GM21360 (cell line): ENCODE results near the gene KMT5B.

Experiments
- ATAC-seq: cut with Tn5 transposase; IDR thresholded peaks from one replicate; pipeline ENCODE4 v1.9.1; 2021; ENCODE audit warnings: mild to moderate bottlenecking, moderate library complexity; ENCODE audit not compliant: unreplicated experiment

KMT5B gene

DNA sequence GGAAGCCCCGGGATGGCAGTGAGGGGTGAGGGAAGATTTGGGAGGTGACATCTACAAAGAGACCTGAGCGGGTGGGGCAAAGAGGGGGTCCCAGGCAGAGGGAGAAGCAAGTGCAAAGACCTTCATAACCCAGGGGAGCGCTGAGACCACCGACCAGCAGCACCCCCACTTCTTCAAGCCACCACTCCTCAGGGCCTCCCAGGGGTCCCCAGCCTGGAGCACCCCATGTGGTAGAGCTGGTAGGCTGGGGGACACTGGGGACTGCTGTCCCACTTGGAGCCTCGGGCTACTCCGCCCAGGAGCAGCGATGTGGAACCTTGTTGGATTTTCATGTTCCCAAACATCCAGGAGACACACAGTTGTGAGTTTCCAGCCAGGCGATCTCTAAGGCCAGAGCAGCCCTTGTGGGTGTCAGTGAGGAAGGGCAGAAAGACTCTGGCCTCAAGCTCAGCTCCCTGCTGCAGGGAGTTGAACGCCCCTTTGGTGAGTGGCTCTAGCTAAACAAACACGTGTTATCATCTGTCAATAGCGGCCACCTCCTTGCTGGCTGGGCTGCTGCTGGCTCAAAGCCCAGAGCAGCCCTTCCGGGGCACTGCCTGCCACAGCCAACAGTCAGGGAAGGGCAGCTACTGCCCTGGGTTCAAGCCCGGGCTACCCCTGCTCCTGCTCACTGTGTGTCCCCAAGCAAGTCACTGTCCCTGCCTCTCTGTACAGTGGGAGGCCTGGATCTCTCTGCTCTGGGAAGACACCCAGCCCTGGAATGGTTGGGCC, 66.2 kb downstream of the KMT5B start:
- ATAC-seq: no peak

DNA sequence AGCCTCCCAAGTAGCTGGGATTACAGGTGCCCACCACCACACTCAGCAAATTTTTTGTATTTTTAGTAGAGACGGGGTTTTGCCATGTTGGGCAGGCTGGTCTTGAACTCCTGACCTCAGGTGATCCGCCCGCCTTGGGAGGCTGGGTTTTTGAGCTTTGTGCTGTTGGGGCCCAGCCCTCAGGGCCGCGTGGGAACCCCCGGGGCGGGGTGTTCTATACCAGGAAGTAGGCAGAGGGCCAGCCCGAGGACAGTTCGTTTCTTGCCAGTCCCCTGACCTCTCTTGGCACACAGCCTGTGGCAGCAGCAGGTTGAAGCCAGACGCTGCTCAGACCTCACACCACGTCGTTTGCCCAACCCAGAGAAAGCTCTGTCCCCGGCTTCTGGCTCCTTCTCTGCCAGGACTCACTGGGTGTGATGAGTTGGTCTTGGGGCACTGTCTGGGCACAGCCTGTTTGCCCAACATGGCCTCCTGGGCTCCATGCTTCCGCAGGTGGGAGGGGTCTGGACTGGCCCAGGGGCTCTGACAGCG, 67.0 kb downstream of the KMT5B start:
- ATAC-seq: no peak

- no peak for ATAC-seq
These were observed 67.8 kb downstream of the KMT5B start for GRCh38 chr11:68145120-68145866.

GRCh38 chr11:68143310-68143689, 69.8 kb downstream of the KMT5B start:
- ATAC-seq: no peak

- no peak for ATAC-seq
These were observed 70.4 kb downstream of the KMT5B start for GRCh38 chr11:68142441-68143309.

- no peak for ATAC-seq
These were observed 71.1 kb downstream of the KMT5B start for GRCh38 chr11:68142028-68142412.

GRCh38 chr11:68141246-68142027, 71.7 kb downstream of the KMT5B start:
- no peak for ATAC-seq

DNA sequence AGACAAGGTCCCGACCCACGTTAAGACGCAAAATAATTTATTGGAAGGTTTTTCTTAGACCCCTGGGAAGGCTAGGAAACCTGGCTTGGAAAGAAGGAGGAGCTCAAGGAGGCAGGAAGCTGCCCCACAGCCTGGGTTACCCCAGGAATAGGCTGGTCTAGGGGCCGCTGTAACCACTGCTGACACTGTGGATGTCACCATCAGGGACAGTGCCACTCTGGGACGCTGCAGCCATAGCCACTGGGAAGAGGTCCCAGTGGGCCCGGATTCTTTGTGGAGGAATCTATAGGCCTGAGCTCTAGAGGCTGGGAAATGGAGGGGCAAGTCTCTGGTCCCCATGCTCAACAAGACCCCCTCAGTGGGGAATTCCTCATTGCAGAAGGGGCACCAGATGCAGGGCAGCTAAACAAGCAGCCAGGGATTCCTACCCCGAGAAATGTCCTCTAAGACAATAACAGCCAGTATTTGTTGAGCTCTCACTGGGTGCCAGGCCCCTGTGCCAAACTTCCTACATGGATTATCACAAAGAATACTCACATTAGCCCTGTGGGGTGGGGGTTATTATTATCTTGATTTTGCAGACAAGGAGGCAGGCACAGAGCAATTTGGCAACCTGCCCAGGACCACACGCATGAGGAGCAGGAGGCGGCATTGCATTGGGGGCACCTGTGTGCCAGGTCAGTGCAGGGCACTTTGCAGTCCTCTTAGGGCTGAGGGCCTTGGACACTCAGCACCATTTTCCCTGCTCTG, 72.4 kb downstream of the KMT5B start:
- ATAC-seq: no peak

GRCh38 chr11:68138237-68138636, 74.9 kb downstream of the KMT5B start:
- ATAC-seq: no peak

DNA sequence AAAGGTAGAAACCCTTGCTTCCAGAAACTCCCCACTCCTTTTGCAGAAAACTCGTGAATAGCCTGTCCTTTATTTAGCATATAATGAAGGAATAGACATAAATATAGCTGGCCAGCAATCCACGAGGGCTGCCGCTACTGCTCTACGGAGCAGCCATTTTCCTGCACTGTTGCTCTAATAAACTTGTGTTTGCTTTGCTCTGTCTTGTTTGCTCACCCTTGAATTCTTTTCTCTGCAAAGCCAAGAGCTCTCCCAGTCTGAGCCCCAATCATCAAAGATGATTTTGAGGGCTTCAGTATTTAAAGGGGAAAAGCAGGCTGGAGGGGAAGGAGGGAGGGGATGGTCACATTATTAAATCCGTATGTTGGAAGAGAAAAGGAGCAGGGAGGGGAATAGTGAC, 75.3 kb downstream of the KMT5B start:
- ATAC-seq: no peak

DNA sequence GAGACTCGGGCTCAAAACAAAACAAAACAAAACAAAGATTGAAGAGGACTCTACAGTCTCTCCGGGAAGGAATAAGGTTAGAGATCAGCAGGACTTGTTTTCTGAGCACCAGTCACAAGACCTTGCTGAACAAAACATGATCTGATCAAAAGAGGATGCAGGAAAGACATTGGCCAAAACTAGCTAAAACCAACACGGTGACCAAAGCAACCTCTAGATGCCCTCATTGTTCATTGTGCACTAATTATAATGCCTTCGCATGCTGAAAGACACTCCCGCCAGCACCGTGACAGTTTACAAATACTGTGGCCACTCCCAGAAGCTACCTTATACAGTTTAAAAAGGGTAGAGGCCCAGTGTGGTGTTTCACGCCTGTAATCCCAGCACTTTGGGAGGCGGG, 76.2 kb downstream of the KMT5B start:
- no peak for ATAC-seq

- ATAC-seq: no peak
These were observed 77.9 kb downstream of the KMT5B start for GRCh38 chr11:68135161-68135560.

- no peak for ATAC-seq
These were observed 79.3 kb downstream of the KMT5B start for GRCh38 chr11:68133761-68134160.

GRCh38 chr11:68130121-68130520, 83.0 kb downstream of the KMT5B start:
- ATAC-seq: no peak

GRCh38 chr11:68128682-68129327, 84.3 kb downstream of the KMT5B start:
- no peak for ATAC-seq

- no peak for ATAC-seq
These were observed 85.1 kb downstream of the KMT5B start for GRCh38 chr11:68127714-68128681.

DNA sequence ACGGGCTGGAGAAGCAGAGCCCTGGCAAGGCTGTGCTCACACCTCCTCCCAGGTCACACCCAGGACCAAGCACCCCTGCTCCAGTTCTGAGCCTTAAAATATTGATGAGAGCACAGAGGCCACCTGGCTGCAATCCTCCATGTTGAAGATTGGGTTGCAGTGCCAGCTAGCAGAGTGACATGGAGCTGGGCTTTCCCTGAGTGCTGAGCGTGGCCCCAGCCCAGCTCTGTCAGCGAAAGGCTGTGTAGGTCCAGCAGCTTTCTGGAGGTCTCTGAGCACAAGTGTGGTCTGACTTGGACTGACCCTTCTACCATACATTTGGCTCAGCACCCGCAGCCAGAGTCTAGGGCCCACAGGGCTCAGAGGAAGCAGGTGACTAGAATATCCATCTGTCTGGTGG, 87.9 kb downstream of the KMT5B start:
- no peak for ATAC-seq

- no peak for ATAC-seq
These were observed 90.1 kb downstream of the KMT5B start for GRCh38 chr11:68122936-68123539.
